H9 (cell line): ENCODE results near the gene CCDC102B. TPM values are rescaled to one million over a fixed set of nuclear protein-coding genes. Genes with fewer than 3 reads are reported as not detected.

Experiments used
- DNase-seq: peaks from one replicate; pipeline ENCODE4 v3.0.0-alpha.2; 2017
- H2AFZ ChIP-seq: one replicate; pipeline ENCODE4 v1.6.1; 2013; ENCODE audit warnings: mild to moderate bottlenecking, low read length, control low read depth, moderate library complexity
- H2AK5ac ChIP-seq: 2 replicates; pipeline ENCODE4 v1.6.1; 2013; ENCODE audit warnings: low read length, control low read depth, mixed read lengths; ENCODE audit not compliant: insufficient read length
- H2BK120ac ChIP-seq: one replicate; pipeline ENCODE4 v1.6.1; 2013; ENCODE audit warnings: low read depth, mild to moderate bottlenecking, low read length, control low read depth, inconsistent platforms; ENCODE audit not compliant: poor library complexity, severe bottlenecking
- H2BK12ac ChIP-seq: 2 replicates; pipeline ENCODE4 v1.6.1; 2013; ENCODE audit warnings: low read length, control low read depth, mixed read lengths, low read depth; ENCODE audit not compliant: insufficient read length
- H2BK15ac ChIP-seq: 2 replicates; pipeline ENCODE4 v1.6.1; 2013; ENCODE audit warnings: low read depth, low read length, control low read depth
- H2BK20ac ChIP-seq: one replicate; pipeline ENCODE4 v1.6.1; 2013; ENCODE audit warnings: low read depth, mild to moderate bottlenecking, low read length, control low read depth, inconsistent platforms; ENCODE audit not compliant: poor library complexity, severe bottlenecking
- H2BK5ac ChIP-seq: 2 replicates; pipeline ENCODE4 v1.6.1; 2013; ENCODE audit warnings: low read length, control low read depth, mixed read lengths; ENCODE audit not compliant: insufficient read length
- H3K14ac ChIP-seq: 2 replicates; pipeline ENCODE4 v1.6.1; 2013; ENCODE audit warnings: low read length, control low read depth; ENCODE audit not compliant: insufficient read depth
- H3K18ac ChIP-seq: 2 replicates; pipeline ENCODE4 v1.6.1; 2013; ENCODE audit warnings: low read depth, mild to moderate bottlenecking, mixed read lengths, low read length, control low read depth; ENCODE audit not compliant: insufficient read length
- H3K23ac ChIP-seq: 2 replicates; pipeline ENCODE4 v1.6.1; 2013; ENCODE audit warnings: low read length, control low read depth, mixed read lengths, low read depth; ENCODE audit not compliant: insufficient read length
- H3K23me2 ChIP-seq: 2 replicates; pipeline ENCODE4 v1.6.1; 2013; ENCODE audit warnings: low read depth, mild to moderate bottlenecking, mixed read lengths, low read length, control low read depth; ENCODE audit not compliant: insufficient read length, poor library complexity, severe bottlenecking
- H3K27ac ChIP-seq: 2 replicates; pipeline ENCODE4 v1.5.1; 2013; ENCODE audit warnings: low read length, control low read depth, mixed read lengths, low read depth; ENCODE audit not compliant: insufficient read length
- H3K27me3 ChIP-seq: 2 replicates; pipeline ENCODE4 v1.6.1; 2013; ENCODE audit warnings: low read length, control low read depth, inconsistent platforms; ENCODE audit not compliant: insufficient read depth
- H3K4ac ChIP-seq: 2 replicates; pipeline ENCODE4 v1.6.1; 2013; ENCODE audit warnings: low read depth, mild to moderate bottlenecking, control low read depth, inconsistent platforms, low read length, moderate library complexity
- H3K4me1 ChIP-seq: 2 replicates; pipeline ENCODE4 v1.6.1; 2013; ENCODE audit warnings: low read length, control low read depth, inconsistent platforms; ENCODE audit not compliant: insufficient read depth
- H3K4me2 ChIP-seq: 2 replicates; pipeline ENCODE4 v1.6.1; 2013; ENCODE audit warnings: low read length, control low read depth, mixed read lengths; ENCODE audit not compliant: insufficient read length, insufficient read depth
- H3K56ac ChIP-seq: 2 replicates; pipeline ENCODE4 v1.6.1; 2013; ENCODE audit warnings: low read depth, mild to moderate bottlenecking, mixed read lengths, low read length, control low read depth; ENCODE audit not compliant: insufficient read length
- H3K79me1 ChIP-seq: 2 replicates; pipeline ENCODE4 v1.6.1; 2013; ENCODE audit warnings: low read depth, mild to moderate bottlenecking, moderate library complexity, low read length, control low read depth, inconsistent platforms; ENCODE audit not compliant: insufficient read depth, poor library complexity, severe bottlenecking
- H3K79me2 ChIP-seq: 2 replicates; pipeline ENCODE4 v1.6.1; 2013; ENCODE audit warnings: low read length, control low read depth, inconsistent platforms; ENCODE audit not compliant: insufficient read depth
- H3K9ac ChIP-seq: 2 replicates; pipeline ENCODE4 v1.6.1; 2013; ENCODE audit warnings: low read length, control low read depth, mixed read lengths; ENCODE audit not compliant: insufficient read length; ENCODE audit errors: extremely low read depth
- H3K9me3 ChIP-seq: one replicate; pipeline ENCODE4 v1.6.1; 2013; ENCODE audit warnings: low read depth, low read length, inconsistent platforms; ENCODE audit not compliant: control insufficient read depth
- H3T11ph ChIP-seq: one replicate; pipeline ENCODE4 v1.6.1; 2013; ENCODE audit warnings: mild to moderate bottlenecking, low read length, control low read depth, inconsistent platforms
- H4K20me1 ChIP-seq: one replicate; pipeline ENCODE4 v1.6.1; 2013; ENCODE audit not compliant: control insufficient read depth, insufficient read length, insufficient read depth
- H4K5ac ChIP-seq: 2 replicates; pipeline ENCODE4 v1.6.1; 2013; ENCODE audit warnings: low read depth, mild to moderate bottlenecking, mixed read lengths, low read length, control low read depth; ENCODE audit not compliant: insufficient read length
- H4K8ac ChIP-seq: replicated peaks from 2 replicates; pipeline ENCODE4 v1.6.1; 2013; ENCODE audit warnings: low read length, control low read depth, mixed read lengths, low read depth; ENCODE audit not compliant: insufficient read length
- H4K91ac ChIP-seq: 2 replicates; pipeline ENCODE4 v1.6.1; 2013; ENCODE audit warnings: low read depth, mild to moderate bottlenecking, moderate library complexity, mixed read lengths, low read length, control low read depth; ENCODE audit not compliant: insufficient read length
- H3K27ac Mint-ChIP-seq, 3 experiments: 2 replicates in 2 of 3; 3 replicates in 1 of 3; pipeline ENCODE4 v1.8.0; 2020 to 2021; ENCODE audit warnings: mixed read lengths in 3 of 3, mild to moderate bottlenecking in 1 of 3, moderate library complexity in 1 of 3
- H3K27me3 Mint-ChIP-seq: 2 replicates; pipeline ENCODE4 v1.8.0; 2021; ENCODE audit warnings: low read depth, mild to moderate bottlenecking, moderate library complexity, mixed read lengths
- H3K36me3 Mint-ChIP-seq, 3 experiments: 2 replicates in 2 of 3; 3 replicates in 1 of 3; pipeline ENCODE4 v1.8.0; 2020 to 2021; ENCODE audit warnings: low read depth in 3 of 3, mixed read lengths in 3 of 3; ENCODE audit not compliant: insufficient read depth in 1 of 3
- H3K4me1 Mint-ChIP-seq, 2 experiments: 2 replicates each; pipeline ENCODE4 v1.8.0; 2020; ENCODE audit warnings: mixed read lengths in 2 of 2
- H3K4me3 Mint-ChIP-seq, 2 experiments: 2 replicates in 1 of 2; 3 replicates in 1 of 2; pipeline ENCODE4 v1.8.0; 2020 to 2021; ENCODE audit warnings: mild to moderate bottlenecking in 2 of 2, mixed read lengths in 2 of 2, moderate library complexity in 1 of 2
- H3K9me3 Mint-ChIP-seq, 2 experiments: 2 replicates in 1 of 2; 3 replicates in 1 of 2; pipeline ENCODE4 v1.8.0; 2020; ENCODE audit warnings: mild to moderate bottlenecking in 2 of 2, mixed read lengths in 2 of 2, moderate library complexity in 1 of 2
- CTCF ChIP-seq: fragments of 200-600 bp; sonication (generic); conservative IDR thresholded peaks from 3 replicates; pipeline ENCODE4 v1.8.0; 2021; ENCODE audit warnings: antibody characterized with exemption, mild to moderate bottlenecking
- WGBS: extraction: QIAGEN DNeasy Blood & Tissue Kit; methylation state at CpG from one replicate; pipeline ENCODE4 v1.1.7; 2013; ENCODE audit warnings: missing lambda C conversion rate, low lambda C conversion rate, mixed read lengths; ENCODE audit not compliant: insufficient read length; ENCODE audit errors: extremely low coverage; 5-methylcytosine and 5-hydroxymethylcytosine counted together
- total RNA-seq: library from RNA; stranded (reverse); gene quantifications from 2 replicates; pipeline ENCODE4 v1.2.1, GENCODE V29; 2021

Gene CCDC102B
- total RNA-seq, 1 experiment from 2014 or later: 1.2 TPM

GRCh38 chr18:68965817-68966216 lies 167.9 kb downstream of the CCDC102B start:
- WGBS: no CpG with 5 or more reads among the region's 3 CpGs
- no peaks in the 10 kb centered on the region for H3K79me1 ChIP-seq

More at GRCh38 chr18:68965817-68966216, 167.9 kb downstream of the CCDC102B start:
- H3K4me1 Mint-ChIP-seq: peaks cover 11% of the 10 kb centered on the region in 2 experiments
- no peaks in the 10 kb centered on the region for H4K20me1 ChIP-seq
- no peak overlapping the region for H3T11ph ChIP-seq
- no peaks in the 10 kb centered on the region for H3K36me3 Mint-ChIP-seq
- no peak for TF ChIP-seq CTCF
- H3K79me2 ChIP-seq: no peaks in the 10 kb centered on the region
- no peak overlapping the region for H2BK5ac ChIP-seq
- no peak for DNase-seq
- H4K5ac ChIP-seq: no peak overlapping the region
- no peak overlapping the region for H3K27ac ChIP-seq
- no peak overlapping the region for H3K4me3 Mint-ChIP-seq
- H4K91ac ChIP-seq: no peak overlapping the region
- no peak overlapping the region for H2BK15ac ChIP-seq
- H2BK120ac ChIP-seq: no peak overlapping the region
- no peaks in the 10 kb centered on the region for H3K23me2 ChIP-seq
- no peaks in the 10 kb centered on the region for H3K27me3 ChIP-seq
- no peak overlapping the region for H3K9ac ChIP-seq
- peak overlapping the region in 1 of 3 experiments; percentile 26; a peak in 1 of 7 replicates for H3K27ac Mint-ChIP-seq
- no peak overlapping the region for H2BK12ac ChIP-seq
- H3K27me3 Mint-ChIP-seq: no peaks in the 10 kb centered on the region
- no peaks in the 10 kb centered on the region for H3K4me1 ChIP-seq
- H3K4me2 ChIP-seq: no peak overlapping the region
- no peak overlapping the region for H3K23ac ChIP-seq
- H2AK5ac ChIP-seq: no peak overlapping the region
- H2BK20ac ChIP-seq: no peak overlapping the region
- H3K9me3 Mint-ChIP-seq: 0 out of 5 replicates have a peak, but pooled peaks cover 0 to 2% of the 10 kb centered on the region in 2 experiments
- H3K9me3 ChIP-seq: no peaks in the 10 kb centered on the region
- H3K56ac ChIP-seq: no peak overlapping the region
- H2AFZ ChIP-seq: no peak overlapping the region
- H3K4ac ChIP-seq: no peak overlapping the region
- H4K8ac ChIP-seq: no peak overlapping the region
- no peak overlapping the region for H3K18ac ChIP-seq
- no peak overlapping the region for H3K14ac ChIP-seq
